Mononuclear cell (primary cell): Measurements from ENCODE around the gene NAT9. TPM values are rescaled to one million over a fixed set of nuclear protein-coding genes. Genes with fewer than 3 reads are reported as not detected.

Experiments
- H3K27me3 ChIP-seq: 2 replicates; pipeline ENCODE4 v1.6.0; 2011; ENCODE audit warnings: low read length, control low read depth; ENCODE audit not compliant: insufficient read depth
- H3K4me1 ChIP-seq: 2 replicates; pipeline ENCODE4 v1.5.1; 2011; ENCODE audit warnings: mild to moderate bottlenecking, low read length, control low read depth; ENCODE audit not compliant: insufficient read depth
- H3K4me3 ChIP-seq: 2 replicates; pipeline ENCODE4 v1.5.1; 2011; ENCODE audit warnings: mild to moderate bottlenecking, low read length, moderate library complexity
- H3K9me3 ChIP-seq: 2 replicates; pipeline ENCODE4 v1.5.1; 2011; ENCODE audit warnings: low read depth, mild to moderate bottlenecking, control low read depth, low read length
- total RNA-seq: library from RNA; depleted of rRNA; stranded (reverse); fragments of >200 nt; gene quantifications from one replicate; pipeline ENCODE4 v1.2.3, GENCODE V29; 2012

Gene NAT9
- total RNA-seq, 1 donor, result 14.9 TPM

- Histone ChIP-seq H3K4me3 (no peak overlapping the region), H3K4me1 (peaks cover 22% of the 10 kb centered on the region), H3K9me3 (no peaks in the 10 kb centered on the region), H3K27me3 (no peaks in the 10 kb centered on the region)
Measured at GRCh38 chr17:74729368-74729767, 46.8 kb downstream of the NAT9 start.

GRCh38 chr17:74728702-74729075, 47.5 kb downstream of the NAT9 start:
- Histone ChIP-seq H3K4me1 (peaks cover 22% of the 10 kb centered on the region), H3K27me3 (no peaks in the 10 kb centered on the region), H3K9me3 (no peaks in the 10 kb centered on the region), H3K4me3 (no peak overlapping the region)

- no peaks in the 10 kb centered on the region for H3K27me3 ChIP-seq
- H3K4me1 ChIP-seq, result peaks cover 22% of the 10 kb centered on the region
- no peaks in the 10 kb centered on the region for H3K9me3 ChIP-seq
- H3K4me3 ChIP-seq, result no peak overlapping the region
Measured at GRCh38 chr17:74728033-74728701, 48.0 kb downstream of the NAT9 start.

- Histone ChIP-seq H3K4me3 (no peak overlapping the region), H3K27me3 (no peaks in the 10 kb centered on the region), H3K4me1 (peaks cover 8% of the 10 kb centered on the region), H3K9me3 (no peaks in the 10 kb centered on the region)
Measured at GRCh38 chr17:74725111-74725510, 51.0 kb downstream of the NAT9 start.

GRCh38 chr17:74723891-74724290, 52.3 kb downstream of the NAT9 start:
- H3K4me1 ChIP-seq, result no peaks in the 10 kb centered on the region
- H3K9me3 ChIP-seq, result no peaks in the 10 kb centered on the region
- H3K4me3 ChIP-seq, result no peak overlapping the region
- H3K27me3 ChIP-seq, result no peaks in the 10 kb centered on the region

- H3K4me1 ChIP-seq, result no peaks in the 10 kb centered on the region
Measured at GRCh38 chr17:74722782-74723181, 53.4 kb downstream of the NAT9 start.

More at GRCh38 chr17:74722782-74723181, 53.4 kb downstream of the NAT9 start:
- Histone ChIP-seq H3K9me3 (no peaks in the 10 kb centered on the region), H3K4me3 (no peak overlapping the region), H3K27me3 (no peaks in the 10 kb centered on the region)

Other genes with a start within 250 kb of the NAT9 start
- 44.3 TPM for gene CD300LB, start 244.9 kb downstream of the NAT9 start, total RNA-seq
- 10.9 TPM for gene CD300C, start 230.2 kb downstream of the NAT9 start, total RNA-seq
- 0.73 TPM for gene CD300H, start 208.8 kb downstream of the NAT9 start, total RNA-seq
- gene CD300LD, start 184.1 kb downstream of the NAT9 start, total RNA-seq, result 0.73 TPM
- 64.4 TPM for gene CD300E, start 152.6 kb downstream of the NAT9 start, total RNA-seq
- gene CD300LF, start 63.4 kb downstream of the NAT9 start, total RNA-seq, result 20.5 TPM
- gene RAB37, start 39.1 kb downstream of the NAT9 start, total RNA-seq, result 21.8 TPM
- 62.9 TPM for gene NHERF1, start 27.7 kb downstream of the NAT9 start, total RNA-seq
- gene GRIN2C, start 83.5 kb upstream of the NAT9 start, total RNA-seq, result not detected
- gene FDXR, start 96.6 kb upstream of the NAT9 start, total RNA-seq, result 1.3 TPM
- gene FADS6, start 117.3 kb upstream of the NAT9 start, total RNA-seq, result not detected
- gene USH1G, start 146.9 kb upstream of the NAT9 start, total RNA-seq, result not detected
- not detected for gene OTOP2, start 147.9 kb upstream of the NAT9 start, total RNA-seq
- not detected for gene OTOP3, start 159.6 kb upstream of the NAT9 start, total RNA-seq
- 3.1 TPM for gene HID1, start 196.4 kb upstream of the NAT9 start, total RNA-seq
- 0.31 TPM for gene CDR2L, start 211.3 kb upstream of the NAT9 start, total RNA-seq
- 8.6 TPM for gene MRPL58, start 236.3 kb upstream of the NAT9 start, total RNA-seq